GM19452 (cell line): Measurements from ENCODE around the gene TEX48.

Source experiments
- ATAC-seq: cut with Tn5 transposase; IDR thresholded peaks from one replicate; pipeline ENCODE4 v1.9.1; 2021; ENCODE audit not compliant: unreplicated experiment

The TEX48 gene

DNA sequence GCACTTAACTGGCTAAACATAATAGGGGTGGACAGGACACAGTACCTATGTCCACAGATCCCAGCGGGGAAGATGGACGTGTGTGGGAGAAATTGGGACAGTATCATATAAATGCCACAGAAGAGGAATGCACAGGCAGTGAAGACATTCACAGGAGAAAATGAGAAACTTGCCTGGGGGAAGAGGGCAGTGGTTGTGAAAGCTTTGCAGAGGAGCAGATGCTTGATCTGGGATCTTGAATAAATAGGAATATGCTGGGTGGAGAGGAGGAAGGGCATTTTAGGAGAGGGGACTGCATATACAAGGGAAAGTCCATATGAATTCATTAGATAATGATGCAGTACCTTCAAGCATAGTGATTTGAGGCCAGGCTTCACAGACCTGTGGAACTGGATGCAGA is 57.3 kb downstream of the TEX48 start:
- ATAC-seq = no peak

DNA sequence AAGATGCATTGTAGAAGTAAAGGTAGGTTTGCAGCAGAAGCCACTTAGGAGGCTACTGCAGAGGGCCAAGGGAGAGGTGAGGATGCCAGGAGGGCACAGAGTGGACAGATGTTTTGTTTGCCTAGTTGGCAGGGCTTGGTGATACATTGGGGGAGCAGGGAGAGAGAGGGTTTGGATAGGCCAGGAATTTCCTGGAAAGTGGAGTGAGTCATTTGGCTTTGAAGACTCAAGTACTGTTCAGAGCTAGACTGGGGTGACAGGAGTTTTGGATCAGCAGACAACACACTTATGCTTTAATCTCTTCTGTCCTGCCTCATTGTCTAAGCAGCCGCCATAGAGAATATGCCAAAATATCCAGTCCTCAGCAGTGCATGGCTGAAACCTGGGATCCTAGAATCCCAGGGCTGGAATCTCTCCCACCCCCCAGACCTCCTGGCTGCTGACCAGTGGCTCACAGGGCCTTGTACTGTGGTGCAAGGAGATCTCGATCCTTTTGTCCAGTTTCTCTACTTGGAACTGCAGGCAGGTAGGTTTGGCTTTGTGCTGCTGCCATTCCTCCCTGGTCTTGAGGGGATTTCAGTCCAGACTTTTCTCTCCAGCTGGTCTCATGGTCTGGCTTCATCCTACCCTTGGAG is 59.9 kb downstream of the TEX48 start:
- no peak for ATAC-seq

DNA sequence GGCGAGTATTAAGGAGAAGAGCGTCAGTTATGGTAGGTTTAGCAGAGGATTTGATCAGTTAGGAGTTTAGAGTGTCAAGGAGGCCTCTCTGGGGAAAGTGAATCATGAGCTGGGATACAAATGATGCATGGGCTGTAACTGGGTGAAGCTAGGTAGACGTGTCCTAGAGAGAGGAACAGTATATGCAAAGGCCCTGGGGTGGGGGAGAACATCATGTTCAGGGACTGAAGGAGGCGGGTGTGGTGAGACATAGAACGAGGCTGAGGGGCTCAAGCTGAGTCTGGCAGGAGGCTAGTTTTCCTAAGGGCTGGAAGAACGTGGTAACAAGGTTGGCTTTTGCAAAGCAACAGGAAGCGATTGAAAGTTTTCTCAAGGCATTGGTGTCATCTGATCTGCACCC is 60.4 kb downstream of the TEX48 start:
- ATAC-seq = no peak

- ATAC-seq = peak; percentile 43
These were observed 62.7 kb downstream of the TEX48 start for GRCh38 chr9:114619191-114619761.

GRCh38 chr9:114616684-114617520 is 65.1 kb downstream of the TEX48 start:
- ATAC-seq = peak; percentile 62
